ENCODE measurements around the gene ERP27.

DNA sequence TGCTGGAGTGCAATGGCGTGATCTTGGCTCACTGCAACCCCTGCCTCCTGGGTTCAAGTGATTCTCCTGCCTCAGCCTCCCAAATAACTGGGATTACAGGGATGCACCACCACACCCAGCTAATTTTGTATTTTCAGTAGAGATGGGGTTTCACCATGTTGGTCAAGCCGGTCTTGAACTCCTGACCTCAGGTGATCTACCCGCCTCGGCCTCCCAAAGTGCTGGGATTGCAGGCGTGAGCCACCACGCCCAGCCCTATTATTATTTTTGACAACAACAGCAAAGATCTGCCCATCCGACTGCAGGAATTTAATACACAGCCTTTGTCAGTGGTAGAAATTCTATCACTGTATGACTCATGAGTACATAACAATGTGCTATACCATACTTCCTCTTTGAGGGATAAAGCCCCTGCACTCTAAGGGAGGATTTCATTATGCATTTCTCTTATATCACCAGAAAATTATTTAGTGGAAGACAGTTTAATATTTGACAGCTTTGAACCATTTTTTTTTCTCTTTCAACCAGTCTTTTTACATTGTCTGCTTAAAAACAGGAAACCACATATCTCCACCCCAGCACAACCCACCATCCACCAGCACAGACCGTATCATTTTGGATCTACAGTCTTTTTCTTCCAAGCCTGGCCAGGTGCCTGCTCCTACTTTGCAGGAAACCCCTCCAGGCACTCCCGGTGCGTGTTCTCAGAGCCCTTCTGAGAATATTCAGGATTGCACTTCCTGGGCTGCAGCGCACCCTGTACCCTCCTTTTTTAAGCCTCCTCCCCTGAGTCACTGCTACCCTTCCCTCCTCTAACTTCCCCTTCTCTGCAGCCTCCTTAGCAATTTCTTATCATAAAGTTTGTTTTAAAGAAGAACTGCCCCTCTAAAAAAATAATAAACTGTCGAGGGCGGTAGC is 22.5 kb upstream of the ERP27 start:
- TF ChIP-seq, protein P1, sequence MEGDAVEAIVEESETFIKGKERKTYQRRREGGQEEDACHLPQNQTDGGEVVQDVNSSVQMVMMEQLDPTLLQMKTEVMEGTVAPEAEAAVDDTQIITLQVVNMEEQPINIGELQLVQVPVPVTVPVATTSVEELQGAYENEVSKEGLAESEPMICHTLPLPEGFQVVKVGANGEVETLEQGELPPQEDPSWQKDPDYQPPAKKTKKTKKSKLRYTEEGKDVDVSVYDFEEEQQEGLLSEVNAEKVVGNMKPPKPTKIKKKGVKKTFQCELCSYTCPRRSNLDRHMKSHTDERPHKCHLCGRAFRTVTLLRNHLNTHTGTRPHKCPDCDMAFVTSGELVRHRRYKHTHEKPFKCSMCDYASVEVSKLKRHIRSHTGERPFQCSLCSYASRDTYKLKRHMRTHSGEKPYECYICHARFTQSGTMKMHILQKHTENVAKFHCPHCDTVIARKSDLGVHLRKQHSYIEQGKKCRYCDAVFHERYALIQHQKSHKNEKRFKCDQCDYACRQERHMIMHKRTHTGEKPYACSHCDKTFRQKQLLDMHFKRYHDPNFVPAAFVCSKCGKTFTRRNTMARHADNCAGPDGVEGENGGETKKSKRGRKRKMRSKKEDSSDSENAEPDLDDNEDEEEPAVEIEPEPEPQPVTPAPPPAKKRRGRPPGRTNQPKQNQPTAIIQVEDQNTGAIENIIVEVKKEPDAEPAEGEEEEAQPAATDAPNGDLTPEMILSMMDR (IDR thresholded peaks at IDR 0.05; ENCODE audit: low read length) = no peak
- TF ChIP-seq EZH2phosphoT487 (IDR thresholded peaks at IDR 0.05; ENCODE audit: low read length) = no peak

All from MM.1S (cell line).